HG02885 (cell line): ENCODE data around the gene OR8B8.
"Not testable (repeated sequence)": the region's sequence is repeated elsewhere in the genome, so short reads cannot be mapped to it uniquely, and the experiment has no call there.

ENCODE experiments used
- ATAC-seq: cut with Tn5 transposase; IDR thresholded peaks from one replicate; pipeline ENCODE4 v1.9.1; 2021; ENCODE audit warnings: mild to moderate bottlenecking; ENCODE audit not compliant: unreplicated experiment, poor library complexity

OR8B8 gene

GRCh38 chr11:124442847-124443246, 2.6 kb downstream of the OR8B8 start:
- ATAC-seq = no peak

- no peak for ATAC-seq
These were observed 3.1 kb downstream of the OR8B8 start for GRCh38 chr11:124442442-124442841.

- no peak for ATAC-seq
These were observed 4.0 kb downstream of the OR8B8 start for GRCh38 chr11:124441519-124441918.

DNA sequence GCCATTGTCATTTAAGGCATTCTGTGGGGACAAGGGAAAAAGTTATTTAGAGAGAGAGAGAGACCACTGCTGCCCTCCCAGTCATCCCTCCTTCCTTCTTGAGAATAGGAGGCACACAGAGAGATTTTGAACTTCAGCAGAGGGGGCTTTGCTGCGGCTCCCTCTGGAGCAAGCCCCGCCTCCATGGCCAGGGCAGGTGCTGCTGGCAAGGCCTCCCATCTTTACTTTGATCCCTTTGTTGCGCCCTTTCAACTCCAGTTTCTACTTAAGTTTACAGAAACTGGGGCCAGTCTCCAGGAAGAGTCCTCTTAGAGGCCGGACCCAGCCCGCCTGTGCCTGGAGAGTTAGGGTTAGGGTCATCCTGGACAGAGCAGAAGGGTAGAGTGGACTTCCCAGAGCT, 4.4 kb downstream of the OR8B8 start:
- no peak for ATAC-seq

DNA sequence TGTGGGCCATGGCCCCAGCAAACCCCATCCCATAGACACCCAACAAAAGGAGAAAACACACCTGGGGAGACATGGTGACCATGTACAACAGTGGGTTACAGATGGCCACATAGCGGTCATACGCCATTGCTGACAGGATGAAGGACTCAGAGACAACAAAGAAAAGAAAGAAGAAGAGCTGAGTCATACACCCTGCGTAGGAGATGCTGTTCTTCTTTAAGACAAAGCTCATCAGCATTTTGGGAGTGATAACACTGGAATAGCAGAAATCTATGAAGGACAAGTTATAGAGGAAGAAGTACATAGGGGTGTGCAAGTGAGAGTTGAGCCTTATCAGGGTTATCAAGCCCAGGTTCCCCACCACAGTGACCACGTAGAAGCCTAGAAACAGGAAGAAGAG, 4.9 kb downstream of the OR8B8 start:
- no peak for ATAC-seq

- ATAC-seq = no peak
These were observed 10.8 kb downstream of the OR8B8 start for GRCh38 chr11:124434699-124435098.

- ATAC-seq = no peak
These were observed 15.9 kb downstream of the OR8B8 start for GRCh38 chr11:124429599-124429998.

GRCh38 chr11:124424384-124424921, 21.0 kb downstream of the OR8B8 start, which contains the start of gene OR8B4:
TSS of gene OR8B4 (minus strand) at chr11:124424871. CDS start at chr11:124424871, 0 bp downstream.
- ATAC-seq = no peak

DNA sequence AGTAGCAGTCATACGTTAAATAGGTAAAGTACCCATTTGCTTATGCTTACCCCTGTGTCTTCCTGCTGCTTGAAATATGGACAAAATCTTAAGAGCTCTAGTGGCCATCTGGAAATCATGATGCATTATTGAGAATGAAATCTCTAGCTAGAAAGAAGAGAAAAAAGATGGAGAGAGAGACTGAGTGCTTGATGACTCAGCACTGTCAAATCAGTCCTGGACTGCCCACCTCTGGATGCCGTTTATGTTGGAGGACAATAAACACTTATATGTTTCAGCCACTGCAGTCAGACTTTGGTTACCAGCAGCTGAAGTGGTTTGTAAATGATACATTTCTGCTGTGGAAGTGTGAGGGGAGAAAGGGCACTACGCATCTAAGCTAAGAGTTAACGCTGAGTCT, 24.5 kb downstream of the OR8B8 start:
- no peak for ATAC-seq

GRCh38 chr11:124415356-124415923, 30.1 kb downstream of the OR8B8 start:
- no peak for ATAC-seq

DNA sequence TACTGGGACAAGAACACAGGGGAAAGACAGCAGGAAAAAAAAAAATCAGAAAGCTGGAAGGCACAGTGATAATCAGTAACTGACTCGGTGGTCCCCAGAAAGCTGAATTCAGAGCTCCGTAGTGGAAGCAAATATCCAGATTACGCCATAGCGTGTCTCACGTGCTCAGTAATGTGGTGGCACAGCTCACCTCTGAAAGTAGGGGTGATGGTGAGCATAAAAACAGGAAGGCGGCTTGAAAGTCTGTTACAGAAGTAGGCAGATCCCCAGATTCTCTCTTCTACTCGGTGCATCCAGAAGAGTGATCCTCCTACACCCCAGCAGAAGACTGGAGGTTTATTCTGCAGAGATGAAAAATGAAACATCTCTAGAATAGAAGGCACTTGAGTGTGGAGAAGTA, 35.6 kb downstream of the OR8B8 start:
- no peak for ATAC-seq

DNA sequence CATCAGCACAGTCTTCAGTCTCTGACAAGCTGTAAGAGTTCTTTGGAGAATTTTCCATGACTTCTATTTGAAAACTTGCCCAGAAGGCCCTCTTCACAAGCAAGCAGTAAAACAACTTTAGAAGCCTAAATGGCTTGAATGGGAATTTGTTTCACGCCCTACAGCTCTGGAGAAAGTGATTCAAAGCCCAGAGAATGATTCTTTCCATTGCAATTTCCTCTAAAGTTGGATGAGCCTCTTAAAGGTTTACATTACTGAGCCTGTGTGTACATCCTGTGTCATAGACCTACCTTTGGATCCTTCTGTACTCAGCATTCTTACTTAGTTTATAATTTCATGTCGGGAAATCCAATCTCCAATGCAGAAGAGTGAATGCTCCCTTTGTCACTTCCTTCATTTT, 39.9 kb downstream of the OR8B8 start:
- ATAC-seq = no peak

GRCh38 chr11:124403186-124403585, 42.3 kb downstream of the OR8B8 start:
- not testable (repeated sequence) for ATAC-seq

DNA sequence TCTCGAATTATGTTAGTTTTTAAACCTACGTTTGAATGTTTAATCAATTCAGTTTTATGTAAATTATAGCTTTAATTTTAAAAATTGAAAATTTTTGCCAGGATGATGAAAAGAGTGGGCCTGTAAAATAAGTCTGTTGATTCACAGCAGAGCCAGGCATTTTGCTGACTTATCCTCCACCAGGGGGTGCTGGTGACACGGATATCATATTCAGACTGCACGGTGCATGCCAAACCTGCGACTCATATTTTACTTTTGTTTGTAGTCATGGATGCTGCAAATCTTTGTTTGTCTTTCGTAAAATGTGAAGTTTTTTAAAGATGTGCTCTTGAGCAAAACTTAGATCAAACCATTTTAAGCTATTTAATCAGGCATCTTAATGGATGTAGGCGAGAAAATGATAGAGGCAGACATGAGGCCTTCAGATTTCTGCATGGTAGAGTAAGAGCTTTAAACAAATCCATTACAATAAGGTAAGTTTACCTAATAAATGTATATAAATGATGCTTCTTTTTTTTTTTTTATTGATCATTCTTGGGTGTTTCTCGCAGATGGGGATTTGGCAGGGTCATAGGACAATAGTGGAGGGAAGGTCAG, 43.1 kb downstream of the OR8B8 start:
- ATAC-seq = peak; percentile 93

GRCh38 chr11:124398924-124399323, 46.6 kb downstream of the OR8B8 start, which contains the start of gene OR8B3:
TSS of gene OR8B3 (minus strand) at chr11:124399024. CDS start at chr11:124397351, 1,673 bp downstream.
- no peak for ATAC-seq

- not testable (repeated sequence) for ATAC-seq
These were observed 48.6 kb downstream of the OR8B8 start for GRCh38 chr11:124396847-124397246.

GRCh38 chr11:124394408-124394807, 51.1 kb downstream of the OR8B8 start:
- no peak for ATAC-seq
